Liver (tissue), 9 donors: ENCODE results near the gene ADCY3. TPM values are rescaled to one million over a fixed set of nuclear protein-coding genes. Genes with fewer than 3 reads are reported as not detected.

Experiments used
- DNase-seq: peaks from one replicate; pipeline ENCODE4 v3.0.0-alpha.2; 2017; ENCODE audit warnings: low spot score
- H3K27ac ChIP-seq, 2 donors: one replicate each; pipeline ENCODE4 v1.7.0; 2013; ENCODE audit warnings: inconsistent platforms in 2 of 2, low read length in 2 of 2, control low read depth in 1 of 2, low read depth in 1 of 2, mild to moderate bottlenecking in 1 of 2
- H3K27me3 ChIP-seq, 4 donors: one replicate each; pipeline versions ENCODE4 v1.6.1 to v1.7.0; 2013; ENCODE audit warnings: low read length in 3 of 4, inconsistent platforms in 1 of 4, mild to moderate bottlenecking in 1 of 4, moderate library complexity in 1 of 4; ENCODE audit not compliant: control insufficient read depth in 4 of 4, insufficient read depth in 4 of 4
- H3K36me3 ChIP-seq, 4 donors: one replicate each; pipeline versions ENCODE4 v1.6.1 to v1.7.0; 2013; ENCODE audit warnings: low read length in 3 of 4, mild to moderate bottlenecking in 3 of 4, low read depth in 1 of 4, moderate library complexity in 1 of 4; ENCODE audit not compliant: control insufficient read depth in 4 of 4, insufficient read depth in 3 of 4
- H3K4me1 ChIP-seq, 4 donors: one replicate each; pipeline versions ENCODE4 v1.6.1 to v1.7.0; 2013; ENCODE audit warnings: low read length in 3 of 4, mild to moderate bottlenecking in 3 of 4, moderate library complexity in 1 of 4; ENCODE audit not compliant: control insufficient read depth in 4 of 4, insufficient read depth in 4 of 4
- H3K4me3 ChIP-seq, 3 donors: one replicate each; pipeline versions ENCODE4 v1.6.1 to v1.7.0; 2013; ENCODE audit warnings: low read length in 3 of 3, control low read depth in 1 of 3, low read depth in 1 of 3, mild to moderate bottlenecking in 1 of 3
- H3K9ac ChIP-seq, 2 donors: one replicate each; pipeline ENCODE4 v1.7.0; 2013; ENCODE audit warnings: low read length in 2 of 2, mild to moderate bottlenecking in 2 of 2, moderate library complexity in 2 of 2, control low read depth in 1 of 2, low read depth in 1 of 2
- H3K9me3 ChIP-seq, 4 donors: one replicate each; pipeline versions ENCODE4 v1.6.1 to v1.7.0; 2013; ENCODE audit warnings: low read length in 3 of 4; ENCODE audit not compliant: control insufficient read depth in 4 of 4
- EGR1 ChIP-seq, 2 donors: IDR thresholded peaks; 2 replicates each; pipeline ENCODE4 v1.6.1; 2016 to 2018; ENCODE audit warnings: antibody characterized with exemption in 2 of 2, low read depth in 2 of 2
- FOXA1 ChIP-seq: IDR thresholded peaks from 2 replicates; pipeline ENCODE4 v1.6.1; 2016; ENCODE audit warnings: antibody characterized with exemption
- GABPA ChIP-seq, 2 donors: IDR thresholded peaks in 1 of 2; conservative IDR thresholded peaks in 1 of 2; 2 replicates each; pipeline ENCODE4 v1.6.1; 2016; ENCODE audit warnings: antibody characterized with exemption in 2 of 2, mild to moderate bottlenecking in 1 of 2, moderate library complexity in 1 of 2
- HNF4G ChIP-seq: IDR thresholded peaks from 2 replicates; pipeline ENCODE4 v1.6.1; 2016; ENCODE audit warnings: antibody characterized with exemption
- JUND ChIP-seq, 2 donors: IDR thresholded peaks; 2 replicates each; pipeline ENCODE4 v1.6.1; 2016; ENCODE audit warnings: antibody characterized with exemption in 2 of 2
- NR2F2 ChIP-seq: IDR thresholded peaks from 2 replicates; pipeline ENCODE4 v1.6.1; 2016; ENCODE audit warnings: antibody characterized with exemption
- RAD21 ChIP-seq, 2 donors: IDR thresholded peaks; 2 replicates each; pipeline ENCODE4 v1.6.1; 2016; ENCODE audit warnings: antibody characterized with exemption in 2 of 2, mild to moderate bottlenecking in 2 of 2
- RXRA ChIP-seq, 2 donors: IDR thresholded peaks; 2 replicates each; pipeline ENCODE4 v1.6.1; 2017 to 2018; ENCODE audit warnings: antibody characterized with exemption in 2 of 2, mild to moderate bottlenecking in 1 of 2
- SP1 ChIP-seq: IDR thresholded peaks from 2 replicates; pipeline ENCODE4 v1.6.1; 2018; ENCODE audit warnings: antibody characterized with exemption, mild to moderate bottlenecking
- TAF1 ChIP-seq: conservative IDR thresholded peaks from 2 replicates; pipeline ENCODE4 v1.6.1; 2016; ENCODE audit warnings: antibody characterized with exemption, mild to moderate bottlenecking
- YY1 ChIP-seq: IDR thresholded peaks from 2 replicates; pipeline ENCODE4 v1.6.1; 2016; ENCODE audit warnings: antibody characterized with exemption, mild to moderate bottlenecking
- WGBS: extraction: QIAGEN DNeasy Blood & Tissue Kit; methylation state at CpG from one replicate; pipeline ENCODE4 v1.1.7; 2013; 5-methylcytosine and 5-hydroxymethylcytosine counted together
- polyA plus RNA-seq, 2 donors: library from polyadenylated mRNA; stranded (reverse) in 1 of 2; unstranded in 1 of 2; fragments of 200-250 nt in 1 of 2; fragments of >200 nt in 1 of 2; fragmentation: Nextera tagmentation in 1 of 2; extraction: Ambion mirVana in 1 of 2; gene quantifications; one replicate each; pipeline versions ENCODE4 v1.2.1 to v1.2.3, GENCODE V29; 2013 to 2015
- total RNA-seq, 2 donors: library from RNA; depleted of rRNA; stranded (reverse); fragments of >200 nt; gene quantifications; one replicate each; pipeline ENCODE4 v1.2.3, GENCODE V29; 2014
- TF ChIP-seq, protein P1 (sequence below): IDR thresholded peaks from 2 replicates; pipeline ENCODE4 v1.6.1; 2016; ENCODE audit warnings: antibody characterized with exemption
- TF ChIP-seq, protein P2 (sequence below): fragments of 150-350 bp; IDR thresholded peaks from 2 replicates; pipeline ENCODE4 v1.5.1; 2017; ENCODE audit warnings: improper control_type of control experiment, low read depth, low read length; ENCODE audit not compliant: missing input control
- TF ChIP-seq, protein P3 (sequence below): IDR thresholded peaks from 2 replicates; pipeline ENCODE4 v1.6.1; 2016; ENCODE audit warnings: antibody characterized with exemption
- TF ChIP-seq, protein P4 (sequence below): IDR thresholded peaks from 2 replicates; pipeline ENCODE4 v1.6.1; 2016; ENCODE audit warnings: antibody characterized with exemption
- donor health status: healthy.
- donor health status: healthy.
- donor health status: healthy.
- donor health status: healthy.
- donor health status: healthy.

The ADCY3 gene
- total and polyA plus RNA-seq, 4 donors = 0.99 to 8.4 (median 6.4) TPM

DNA sequence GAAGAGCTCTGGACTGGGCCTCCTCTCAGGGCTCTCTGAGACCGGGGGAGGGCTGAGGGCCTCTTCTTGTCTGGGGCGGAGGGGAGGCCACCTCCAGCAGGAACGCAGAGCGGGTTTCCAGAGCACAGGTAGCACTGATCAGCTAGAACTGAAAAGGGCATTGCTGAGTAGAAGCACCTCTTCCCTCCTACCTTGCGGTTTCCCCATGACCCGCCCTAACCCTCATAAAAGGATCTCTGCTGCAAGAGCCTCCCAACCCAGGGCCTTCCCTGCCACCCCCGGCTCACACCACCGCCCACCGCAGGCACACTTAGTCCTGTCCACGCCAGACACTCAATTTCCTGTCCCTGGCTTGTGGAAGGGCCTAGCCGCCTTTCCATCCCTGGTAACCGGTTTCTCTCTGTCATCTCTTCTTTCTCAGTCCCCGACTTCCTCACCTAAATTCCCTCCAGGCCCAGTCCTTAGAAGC, 966 bp downstream of the ADCY3 start:
- DNase-seq = no peak
- H3K27ac ChIP-seq = peak overlapping the region in 1 of 2 donors; percentile 18

DNA sequence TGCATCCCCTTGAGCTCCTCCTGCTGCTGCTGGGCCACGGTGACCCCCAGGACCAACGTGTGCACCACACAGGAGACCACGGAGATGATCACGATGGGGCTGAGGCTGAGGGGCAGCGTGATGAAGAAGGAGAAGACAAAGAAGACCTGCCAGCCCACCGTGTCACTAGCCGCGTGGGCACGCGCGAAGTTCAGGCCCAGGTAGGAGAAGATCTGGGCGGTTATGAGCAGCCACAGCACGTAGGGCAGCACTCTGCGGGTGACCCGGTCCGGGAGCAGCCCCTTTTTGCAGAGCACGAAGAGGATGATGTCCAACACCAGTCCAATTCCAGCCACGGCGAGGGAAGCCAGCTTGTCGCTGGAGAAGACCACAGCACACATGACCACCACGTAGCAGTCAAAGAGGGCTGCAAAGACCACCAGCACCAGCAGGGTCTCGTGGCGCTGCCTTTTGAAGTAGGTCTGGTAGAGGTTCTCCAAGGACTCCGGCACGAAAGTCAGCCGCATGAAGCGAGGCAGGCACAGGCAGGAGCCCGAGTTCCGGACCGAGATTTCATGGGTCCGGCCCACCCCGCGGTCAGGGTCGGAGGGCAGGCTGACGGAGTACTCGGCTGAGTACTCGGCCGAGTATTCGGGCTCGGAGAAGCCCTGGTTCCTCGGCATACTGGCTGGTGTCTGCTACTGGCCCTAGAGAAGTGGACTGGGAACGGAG, 1.6 kb downstream of the ADCY3 start:
- peaks cover 0 to 3% (median 0%) of the 10 kb centered on the region in 4 donors for H3K27me3 ChIP-seq
- no peak for DNase-seq
- H3K36me3 ChIP-seq = no peaks in the 10 kb centered on the region
- no peak overlapping the region for H3K27ac ChIP-seq
- no peak overlapping the region for H3K4me3 ChIP-seq
- no peaks in the 10 kb centered on the region for H3K9me3 ChIP-seq
- peaks cover 0 to 13% (median 7%) of the 10 kb centered on the region in 4 donors for H3K4me1 ChIP-seq
- no peak overlapping the region for H3K9ac ChIP-seq
- TF ChIP-seq, protein P1, sequence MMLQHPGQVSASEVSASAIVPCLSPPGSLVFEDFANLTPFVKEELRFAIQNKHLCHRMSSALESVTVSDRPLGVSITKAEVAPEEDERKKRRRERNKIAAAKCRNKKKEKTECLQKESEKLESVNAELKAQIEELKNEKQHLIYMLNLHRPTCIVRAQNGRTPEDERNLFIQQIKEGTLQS = no peak
- TF ChIP-seq SP1 = no peak
- no peak for TF ChIP-seq FOXA1
- no peak for TF ChIP-seq HNF4G
- TF ChIP-seq, protein P2, sequence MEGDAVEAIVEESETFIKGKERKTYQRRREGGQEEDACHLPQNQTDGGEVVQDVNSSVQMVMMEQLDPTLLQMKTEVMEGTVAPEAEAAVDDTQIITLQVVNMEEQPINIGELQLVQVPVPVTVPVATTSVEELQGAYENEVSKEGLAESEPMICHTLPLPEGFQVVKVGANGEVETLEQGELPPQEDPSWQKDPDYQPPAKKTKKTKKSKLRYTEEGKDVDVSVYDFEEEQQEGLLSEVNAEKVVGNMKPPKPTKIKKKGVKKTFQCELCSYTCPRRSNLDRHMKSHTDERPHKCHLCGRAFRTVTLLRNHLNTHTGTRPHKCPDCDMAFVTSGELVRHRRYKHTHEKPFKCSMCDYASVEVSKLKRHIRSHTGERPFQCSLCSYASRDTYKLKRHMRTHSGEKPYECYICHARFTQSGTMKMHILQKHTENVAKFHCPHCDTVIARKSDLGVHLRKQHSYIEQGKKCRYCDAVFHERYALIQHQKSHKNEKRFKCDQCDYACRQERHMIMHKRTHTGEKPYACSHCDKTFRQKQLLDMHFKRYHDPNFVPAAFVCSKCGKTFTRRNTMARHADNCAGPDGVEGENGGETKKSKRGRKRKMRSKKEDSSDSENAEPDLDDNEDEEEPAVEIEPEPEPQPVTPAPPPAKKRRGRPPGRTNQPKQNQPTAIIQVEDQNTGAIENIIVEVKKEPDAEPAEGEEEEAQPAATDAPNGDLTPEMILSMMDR = no peak
- no peak for TF ChIP-seq TAF1
- no peak for TF ChIP-seq RAD21 (IDR thresholded peaks at IDR 0.05)
- no peak for TF ChIP-seq EGR1 (IDR thresholded peaks at IDR 0.05; ENCODE audit: low read depth in 2 of 2)
- TF ChIP-seq JUND (IDR thresholded peaks at IDR 0.05) = no peak
- TF ChIP-seq, protein P3, sequence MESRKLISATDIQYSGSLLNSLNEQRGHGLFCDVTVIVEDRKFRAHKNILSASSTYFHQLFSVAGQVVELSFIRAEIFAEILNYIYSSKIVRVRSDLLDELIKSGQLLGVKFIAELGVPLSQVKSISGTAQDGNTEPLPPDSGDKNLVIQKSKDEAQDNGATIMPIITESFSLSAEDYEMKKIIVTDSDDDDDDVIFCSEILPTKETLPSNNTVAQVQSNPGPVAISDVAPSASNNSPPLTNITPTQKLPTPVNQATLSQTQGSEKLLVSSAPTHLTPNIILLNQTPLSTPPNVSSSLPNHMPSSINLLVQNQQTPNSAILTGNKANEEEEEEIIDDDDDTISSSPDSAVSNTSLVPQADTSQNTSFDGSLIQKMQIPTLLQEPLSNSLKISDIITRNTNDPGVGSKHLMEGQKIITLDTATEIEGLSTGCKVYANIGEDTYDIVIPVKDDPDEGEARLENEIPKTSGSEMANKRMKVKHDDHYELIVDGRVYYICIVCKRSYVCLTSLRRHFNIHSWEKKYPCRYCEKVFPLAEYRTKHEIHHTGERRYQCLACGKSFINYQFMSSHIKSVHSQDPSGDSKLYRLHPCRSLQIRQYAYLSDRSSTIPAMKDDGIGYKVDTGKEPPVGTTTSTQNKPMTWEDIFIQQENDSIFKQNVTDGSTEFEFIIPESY = no peak
- no peak for TF ChIP-seq GABPA (IDR thresholded peaks at IDR 0.05 in 1 of 2, conservative IDR thresholded peaks at IDR 0.05 in 1 of 2)
- TF ChIP-seq RXRA (IDR thresholded peaks at IDR 0.05) = no peak
- TF ChIP-seq, protein P4, sequence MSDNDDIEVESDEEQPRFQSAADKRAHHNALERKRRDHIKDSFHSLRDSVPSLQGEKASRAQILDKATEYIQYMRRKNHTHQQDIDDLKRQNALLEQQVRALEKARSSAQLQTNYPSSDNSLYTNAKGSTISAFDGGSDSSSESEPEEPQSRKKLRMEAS = no peak
- TF ChIP-seq YY1 = no peak
- no peak for TF ChIP-seq NR2F2
- 87% methylated on average over 42 of the region's 42 CpGs for WGBS

More for the DNA sequence above, 966 bp downstream of the ADCY3 start:
- Histone ChIP-seq H3K4me3 (peak overlapping the region in 2 of 3 donors; percentile 35 to 73), H3K27me3 (peaks cover 0 to 3% (median 0%) of the 10 kb centered on the region in 4 donors), H3K4me1 (peaks cover 0 to 13% (median 7%) of the 10 kb centered on the region in 4 donors), H3K36me3 (no peaks in the 10 kb centered on the region), H3K9ac (no peak overlapping the region), H3K9me3 (no peaks in the 10 kb centered on the region)
- no peak for TF ChIP-seq EGR1 (IDR thresholded peaks at IDR 0.05; ENCODE audit: low read depth in 2 of 2)
- WGBS = 51% methylated on average over 13 of the region's 13 CpGs
